ENCODE data around the gene FOXP4.

The FOXP4 gene

GRCh38 chr6:41511443-41512060 lies 34.6 kb upstream of the FOXP4 start:
- H3K4me3 ChIP-seq (ENCODE audit: low read depth, low read length), result no peak overlapping the region
- no peak for TF ChIP-seq CTCF (IDR thresholded peaks at IDR 0.05; ENCODE audit: borderline replicate concordance, insufficient read depth, low read depth, low read length)

GRCh38 chr6:41512146-41512701 lies 34.0 kb upstream of the FOXP4 start:
- H3K4me3 ChIP-seq (ENCODE audit: low read depth, low read length), result no peak overlapping the region
- no peak for TF ChIP-seq CTCF (IDR thresholded peaks at IDR 0.05; ENCODE audit: borderline replicate concordance, insufficient read depth, low read depth, low read length)

- no peak for TF ChIP-seq CTCF (IDR thresholded peaks at IDR 0.05; ENCODE audit: borderline replicate concordance, insufficient read depth, low read depth, low read length)
- H3K4me3 ChIP-seq (ENCODE audit: low read depth, low read length), result no peak overlapping the region
Observed at GRCh38 chr6:41515995-41516394, 30.2 kb upstream of the FOXP4 start.

GRCh38 chr6:41518118-41518517 lies 28.1 kb upstream of the FOXP4 start:
- TF ChIP-seq CTCF (IDR thresholded peaks at IDR 0.05; ENCODE audit: borderline replicate concordance, insufficient read depth, low read depth, low read length), result no peak
- H3K4me3 ChIP-seq (ENCODE audit: low read depth, low read length), result no peak overlapping the region

GRCh38 chr6:41519305-41519744 lies 26.9 kb upstream of the FOXP4 start:
- no peak overlapping the region for H3K4me3 ChIP-seq (ENCODE audit: low read depth, low read length)
- TF ChIP-seq CTCF (IDR thresholded peaks at IDR 0.05; ENCODE audit: borderline replicate concordance, insufficient read depth, low read depth, low read length), result no peak

GRCh38 chr6:41519745-41520699 lies 26.2 kb upstream of the FOXP4 start:
- TF ChIP-seq CTCF (IDR thresholded peaks at IDR 0.05; ENCODE audit: borderline replicate concordance, insufficient read depth, low read depth, low read length), result no peak
- no peak overlapping the region for H3K4me3 ChIP-seq (ENCODE audit: low read depth, low read length)

All from GM12875 (cell line).